ENCODE results near the gene HNRNPH2. TPM values are rescaled to one million over a fixed set of nuclear protein-coding genes. Genes with fewer than 3 reads are reported as not detected.

Gene HNRNPH2
- total RNA-seq, 4 donors from 2014 or later, result 34.5 to 75.0 (median 43.2) TPM

DNA sequence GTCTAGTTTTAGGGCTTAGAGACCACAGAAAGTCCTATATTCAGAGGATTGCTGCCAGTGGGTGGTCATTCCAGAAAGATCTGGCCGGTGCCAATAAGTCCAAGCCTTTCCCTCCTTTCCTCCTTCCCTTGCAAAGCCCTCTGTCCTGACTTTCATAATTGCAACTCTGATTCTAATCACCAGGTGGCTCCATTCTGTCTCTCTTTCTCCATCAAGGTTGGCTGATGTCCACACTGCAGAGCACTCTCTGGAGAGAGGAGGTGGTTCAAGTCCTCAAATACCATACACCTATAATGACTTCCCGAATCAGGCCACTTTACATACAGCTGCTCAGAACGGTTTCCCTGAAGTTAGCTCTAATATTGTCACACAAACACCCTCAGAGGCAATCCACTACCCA, 54.9 kb downstream of the HNRNPH2 start:
- no peak for TF ChIP-seq CTCF (IDR thresholded peaks at IDR 0.05; ENCODE audit: low read depth)

Other genes with a start within 250 kb of the HNRNPH2 start
- under 1 TPM in 2 of 4 donors, not detected in 2; 0.17 to 0.22 TPM for gene DRP2, start 188.4 kb upstream of the HNRNPH2 start, total RNA-seq
- gene TAF7L, start 116.9 kb upstream of the HNRNPH2 start, total RNA-seq, result under 1 TPM in 1 of 4 donors, not detected in 3; 0.17 TPM
- gene TIMM8A, start 59.5 kb upstream of the HNRNPH2 start, total RNA-seq, result 1 to 10 TPM; 4.2 to 9.0 (median 5.9) TPM
- gene BTK, start 22.0 kb upstream of the HNRNPH2 start, total RNA-seq, result 10 to 100 TPM in 3 of 4 donors, 1 to 10 TPM in 1; 9.5 to 45.7 (median 19.6) TPM
- gene RPL36A, start 17.2 kb upstream of the HNRNPH2 start, total RNA-seq, result 1,000 to 10,000 TPM in 3 of 4 donors, 100 to 1,000 TPM in 1; 559 to 2,041 (median 1,502) TPM
- gene GLA, start 297 bp upstream of the HNRNPH2 start, total RNA-seq, result 10 to 100 TPM; 22.0 to 79.9 (median 32.4) TPM
- gene ARMCX4, start 77.2 kb downstream of the HNRNPH2 start, total RNA-seq, result 10 to 100 TPM in 3 of 4 donors, 1 to 10 TPM in 1; 7.1 to 19.8 (median 12.1) TPM
- gene ARMCX1, start 142.3 kb downstream of the HNRNPH2 start, total RNA-seq, result 10 to 100 TPM; 23.2 to 45.6 (median 36.6) TPM
- 10 to 100 TPM in 3 of 4 donors, 1 to 10 TPM in 1; 3.8 to 32.3 (median 16.5) TPM for gene ARMCX6, start 209.8 kb downstream of the HNRNPH2 start, total RNA-seq
- 10 to 100 TPM; 47.3 to 58.5 (median 53.9) TPM for gene ARMCX3, start 214.9 kb downstream of the HNRNPH2 start, total RNA-seq